ENCODE measurements around the gene CASZ1. TPM values are rescaled to one million over a fixed set of nuclear protein-coding genes. Genes with fewer than 3 reads are reported as not detected.

Gene CASZ1
- total and polyA plus RNA-seq, 10 of the 15 experiments (the other 5 are each of a cell fraction or from before 2014, with no cell fraction given): 0.52 to 9.8 (median 3.7) TPM

GRCh38 chr1:10814312-10814711, 17.9 kb upstream of the CASZ1 start:
- peaks cover 0 to 4% of the 10 kb centered on the region in 2 experiments; a peak in 3 of 4 replicates for H3K27me3 ChIP-seq (replicated peaks in 1 of 2; ENCODE audit: control insufficient read depth in 2 of 2, insufficient read depth in 2 of 2, low read length in 1 of 2)
- no peaks in the 10 kb centered on the region for H3K36me3 ChIP-seq (ENCODE audit: control insufficient read depth in 2 of 2, insufficient read depth in 2 of 2, low read length in 1 of 2)
- ChIA-PET RAD21 (ENCODE audit: unreplicated experiment) (no interaction called here), SMC1A (ENCODE audit: uncharacterized antibody, unreplicated experiment) (interaction anchor here (0.6 kb wide), 1 partner anchor 226 kb away, joined by 3 read pairs; no protein-coding TSS in a partner anchor), CTCF (no interaction called here), POLR2A (no interaction called here)
- H3K4me1 ChIP-seq (ENCODE audit: control insufficient read depth, insufficient read depth, low read length): no peaks in the 10 kb centered on the region
- no peak overlapping the region for H3K27ac ChIP-seq (ENCODE audit: control insufficient read depth, insufficient read depth)
- no peak overlapping the region for H3K9ac ChIP-seq (ENCODE audit: control insufficient read depth, insufficient read depth, low read length)
- TF ChIP-seq SP1 (IDR thresholded peaks at IDR 0.05; ENCODE audit: low read depth, low read length) (no peak), PML (IDR thresholded peaks at IDR 0.05; ENCODE audit: low read length) (no peak), YBX1 (IDR thresholded peaks at IDR 0.05) (no peak), SKIL (IDR thresholded peaks at IDR 0.05; ENCODE audit: low read depth, poor library complexity, severe bottlenecking) (no peak), USF2 (IDR thresholded peaks at IDR 0.05; ENCODE audit: borderline replicate concordance, low read depth, low read length) (no peak), ZSCAN29 (IDR thresholded peaks at IDR 0.05) (no peak), RCOR1 (conservative IDR thresholded peaks at IDR 0.05; ENCODE audit: low read depth, low read length) (no peak), RAD21 (IDR thresholded peaks at IDR 0.05; ENCODE audit: insufficient read depth, low read depth, low read length) (no peak)
- ATAC-seq (no peak), DNase-seq (ENCODE audit: low read depth, low spot score) (no peak), FAIRE-seq (no peak)
- no peaks in the 10 kb centered on the region for H3K79me2 ChIP-seq (ENCODE audit: control insufficient read depth, insufficient read depth, low read length)
- in situ Hi-C loops (cut with MboI) (no loop called here), intact Hi-C loops (cut with micrococcal nuclease; ENCODE audit: unreplicated experiment) (no loop called here)
- H3K4me3 ChIP-seq: no peak overlapping the region
- no peak overlapping the region for H3K4me2 ChIP-seq (ENCODE audit: control insufficient read depth, insufficient read depth)
- H4K20me1 ChIP-seq (ENCODE audit: control insufficient read depth, insufficient read depth): no peaks in the 10 kb centered on the region; the same call in 1 of the 2 replicates
- WGBS (ENCODE audit: insufficient coverage, insufficient replicate concordance, low lambda C conversion rate, missing lambda C conversion rate): 42% methylated on average over 10 of the region's 10 CpGs
- no peaks in the 10 kb centered on the region for H3K9me3 ChIP-seq (replicated peaks; ENCODE audit: control insufficient read depth, insufficient read depth, low read length)
- H2AFZ ChIP-seq (ENCODE audit: control insufficient read depth, low read depth, low read length): no peak overlapping the region
- BruUV-seq (replicated peaks): no TSS peak
